Measurements from ENCODE around the gene GAMT.

Gene GAMT

DNA sequence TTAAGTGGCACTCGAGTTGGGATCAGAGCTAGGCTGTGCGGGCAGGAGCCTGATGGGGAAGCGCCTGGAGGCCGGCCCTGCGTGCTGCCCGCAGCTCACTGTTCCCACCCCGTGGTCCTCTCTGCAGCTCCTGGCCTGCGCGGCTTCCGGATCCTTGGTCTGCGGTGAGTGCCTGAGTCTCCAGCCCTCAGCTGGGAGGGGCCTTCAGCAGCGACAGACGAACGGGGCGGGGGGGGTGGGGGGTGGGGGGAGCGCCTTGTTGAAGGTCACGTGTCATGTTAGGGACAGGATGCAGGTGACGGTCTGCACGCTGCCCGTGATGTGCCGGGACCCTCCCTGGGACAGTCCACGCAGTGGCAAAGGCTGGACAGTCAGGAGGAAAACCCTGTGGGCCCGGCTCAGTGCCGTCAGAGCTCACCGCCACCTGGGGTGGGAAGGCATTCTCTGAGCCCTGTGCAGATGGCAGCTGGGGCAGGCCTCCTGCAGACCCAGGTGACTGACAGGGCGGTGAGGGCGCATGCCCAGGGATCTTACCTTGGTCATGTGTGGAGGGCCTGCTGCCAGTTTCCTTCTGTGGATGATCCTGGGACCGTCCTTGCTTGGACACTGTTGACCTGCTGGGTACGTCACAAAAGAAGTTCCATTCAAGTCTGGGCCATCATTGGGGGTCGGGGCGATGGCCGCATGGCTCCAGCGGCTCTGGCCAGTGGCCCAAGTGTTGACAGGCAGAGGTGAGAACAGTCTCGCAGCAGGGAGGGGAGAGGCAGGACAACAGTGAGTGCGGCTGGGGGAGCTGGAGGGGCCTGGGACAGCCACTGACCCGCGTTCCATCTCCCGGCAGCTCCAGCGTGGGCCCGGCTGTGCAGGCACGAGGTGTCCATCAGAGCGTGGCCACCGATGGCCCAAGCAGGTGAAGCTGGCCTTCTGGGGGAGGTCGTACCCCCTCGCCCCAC is 13.4 kb downstream of the GAMT start:
- peaks cover 28% of the 10 kb centered on the region for H3K4me1 ChIP-seq
- no peak overlapping the region for H3K9ac ChIP-seq
- no peak for TF ChIP-seq Cebpa-rat (IDR thresholded peaks at IDR 0.05)
- no peak overlapping the region for H3K4me3 ChIP-seq
- H3K36me3 ChIP-seq, result peaks cover 73% of the 10 kb centered on the region
- H3K9me3 ChIP-seq, result no peaks in the 10 kb centered on the region
- no peaks in the 10 kb centered on the region for H3K27me3 ChIP-seq
- H3K27ac ChIP-seq, result no peak overlapping the region
- H4K20me1 ChIP-seq, result peaks cover 45% of the 10 kb centered on the region
- no peak overlapping the region for H3K4me2 ChIP-seq

DNA sequence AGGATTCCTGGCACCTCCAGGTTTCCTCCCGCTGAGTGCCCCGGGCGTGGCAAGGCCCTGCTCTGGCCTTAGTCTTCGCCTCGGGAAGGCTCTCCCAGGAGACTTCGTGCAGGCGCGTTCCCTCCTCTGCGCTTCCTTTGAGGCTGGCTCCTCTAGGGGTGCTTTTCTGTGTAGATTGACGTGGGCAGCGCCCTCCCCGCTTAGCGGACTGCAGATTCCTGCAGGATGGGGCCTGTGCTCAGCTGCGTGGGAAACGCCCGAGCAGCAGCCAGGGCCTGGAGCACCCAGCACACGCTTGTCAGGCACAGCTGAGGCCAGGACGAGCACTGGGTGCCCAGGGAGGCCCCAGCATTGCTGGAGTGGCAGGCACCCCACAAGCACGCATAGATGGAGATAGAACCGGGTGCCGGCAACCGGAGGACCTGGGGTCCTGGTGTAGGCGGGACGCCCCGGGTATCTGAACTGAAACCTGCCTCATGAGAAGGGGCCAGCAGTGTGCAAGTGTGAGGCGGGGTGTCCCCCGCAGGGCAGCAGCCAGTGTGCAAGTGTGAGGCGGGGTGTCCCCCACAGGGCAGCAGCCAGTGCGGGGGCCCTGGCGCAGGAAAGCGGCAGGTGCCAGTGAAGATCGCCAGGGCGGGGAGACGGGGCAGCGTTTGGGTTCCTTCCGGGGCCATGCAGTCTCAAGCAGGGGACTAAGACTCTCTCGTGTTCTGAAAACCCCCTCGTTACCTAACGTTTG is 14.2 kb downstream of the GAMT start:
- no peak for TF ChIP-seq Cebpa-rat (IDR thresholded peaks at IDR 0.05)
- 0 out of 2 replicates have a peak overlapping the region, but pooled peaks have one; percentile 11 for H3K4me2 ChIP-seq
- no peaks in the 10 kb centered on the region for H3K27me3 ChIP-seq
- peaks cover 45% of the 10 kb centered on the region for H4K20me1 ChIP-seq
- peak overlapping the region; percentile 35 for H3K9ac ChIP-seq
- H3K9me3 ChIP-seq, result no peaks in the 10 kb centered on the region
- peaks cover 65% of the 10 kb centered on the region for H3K36me3 ChIP-seq
- no peak overlapping the region for H3K4me3 ChIP-seq
- H3K4me1 ChIP-seq, result peaks cover 28% of the 10 kb centered on the region
- H3K27ac ChIP-seq, result no peak overlapping the region

DNA sequence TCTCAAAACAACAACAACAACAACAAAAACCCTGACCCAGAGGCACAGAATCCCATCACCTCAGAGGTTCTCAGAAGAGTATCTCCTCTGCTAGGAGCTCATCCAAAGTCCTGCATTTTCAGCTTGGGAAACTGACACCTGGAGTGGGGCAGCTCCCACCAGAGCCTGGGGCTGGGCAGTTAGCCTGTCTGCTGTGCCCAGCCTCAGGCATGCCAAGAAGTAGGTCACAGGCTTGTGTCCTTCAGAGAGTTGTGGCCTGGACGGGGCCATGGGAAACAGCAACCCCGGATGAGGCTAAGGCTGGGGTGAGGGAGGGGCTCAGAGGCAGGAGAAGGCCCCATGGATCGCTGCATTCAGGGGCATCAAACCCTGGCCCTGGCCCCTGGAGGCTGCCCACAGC is 15.5 kb downstream of the GAMT start:
- H3K4me2 ChIP-seq, result no peak overlapping the region
- no peak overlapping the region for H3K27ac ChIP-seq
- no peak overlapping the region for H3K4me3 ChIP-seq
- H3K9ac ChIP-seq, result 0 out of 2 replicates have a peak overlapping the region, but pooled peaks have one; percentile 29
- peaks cover 52% of the 10 kb centered on the region for H3K36me3 ChIP-seq
- TF ChIP-seq Cebpa-rat (IDR thresholded peaks at IDR 0.05), result no peak
- H4K20me1 ChIP-seq, result peaks cover 45% of the 10 kb centered on the region
- peaks cover 28% of the 10 kb centered on the region for H3K4me1 ChIP-seq
- H3K9me3 ChIP-seq, result no peaks in the 10 kb centered on the region
- H3K27me3 ChIP-seq, result no peaks in the 10 kb centered on the region

DNA sequence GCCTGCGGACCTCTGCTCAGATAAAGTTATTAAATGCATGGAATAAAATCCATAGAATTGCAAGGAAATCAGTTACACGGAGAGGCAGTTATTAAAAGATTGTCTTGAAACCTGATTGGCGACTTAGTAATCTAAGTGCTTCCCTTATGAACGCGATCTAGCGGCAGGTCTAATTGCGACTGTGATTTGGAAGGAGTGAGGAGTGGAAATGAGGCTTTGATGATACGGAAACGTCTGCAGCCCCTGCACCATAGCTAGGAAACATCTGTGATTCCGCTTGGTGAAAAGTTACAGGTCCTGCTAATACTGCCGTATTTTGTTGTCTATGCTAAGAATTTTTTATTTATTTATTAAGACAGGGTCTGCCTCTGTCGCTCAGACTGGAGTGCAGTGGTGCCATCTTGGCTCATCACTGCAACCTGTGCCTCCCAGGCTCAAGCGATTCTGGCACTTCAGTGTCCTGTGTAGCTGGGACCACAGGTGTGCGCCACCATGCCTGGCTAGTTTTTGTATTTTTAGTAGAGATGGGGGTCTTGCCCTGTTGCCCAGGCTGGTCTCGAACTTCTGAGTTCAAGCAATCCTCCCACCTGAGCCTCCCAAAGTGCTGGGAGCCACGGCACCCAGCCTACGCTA is 16.7 kb downstream of the GAMT start:
- Histone ChIP-seq H3K9me3 (no peaks in the 10 kb centered on the region), H4K20me1 (peaks cover 45% of the 10 kb centered on the region), H3K36me3 (peaks cover 40% of the 10 kb centered on the region), H3K4me1 (peaks cover 35% of the 10 kb centered on the region), H3K27me3 (no peaks in the 10 kb centered on the region), H3K9ac (peak overlapping the region; percentile 87), H3K27ac (peak overlapping the region; percentile 91), H3K4me2 (peak overlapping the region; percentile 96), H3K4me3 (peak overlapping the region; percentile 94)
- no peak for TF ChIP-seq Cebpa-rat (IDR thresholded peaks at IDR 0.05)

DNA sequence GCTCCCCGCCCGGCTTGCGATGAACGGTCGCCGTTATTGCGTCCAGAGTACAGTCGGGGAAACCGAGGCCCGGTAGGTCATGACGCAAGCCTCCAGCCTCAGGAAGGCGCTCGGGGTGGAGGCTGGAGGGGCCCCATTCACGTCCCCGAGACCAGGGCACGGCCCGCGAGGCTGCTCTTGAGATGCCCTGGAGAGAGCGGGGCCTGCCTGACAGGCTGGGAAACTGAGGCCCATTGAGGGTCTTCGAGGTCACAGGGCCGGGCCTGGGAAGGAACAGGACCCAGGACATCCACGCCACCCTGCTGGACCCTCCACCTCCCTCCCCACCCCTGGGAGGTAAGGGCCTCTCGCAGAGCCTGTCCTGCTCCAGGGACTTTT is 17.3 kb downstream of the GAMT start:
- Histone ChIP-seq H3K27ac (peak overlapping the region; percentile 91), H3K27me3 (no peaks in the 10 kb centered on the region), H3K9ac (peak overlapping the region; percentile 87), H4K20me1 (peaks cover 44% of the 10 kb centered on the region), H3K4me3 (peak overlapping the region; percentile 94), H3K9me3 (no peaks in the 10 kb centered on the region), H3K4me2 (peak overlapping the region; percentile 96), H3K4me1 (peaks cover 37% of the 10 kb centered on the region), H3K36me3 (peaks cover 35% of the 10 kb centered on the region)
- TF ChIP-seq Cebpa-rat (IDR thresholded peaks at IDR 0.05), result no peak

DNA sequence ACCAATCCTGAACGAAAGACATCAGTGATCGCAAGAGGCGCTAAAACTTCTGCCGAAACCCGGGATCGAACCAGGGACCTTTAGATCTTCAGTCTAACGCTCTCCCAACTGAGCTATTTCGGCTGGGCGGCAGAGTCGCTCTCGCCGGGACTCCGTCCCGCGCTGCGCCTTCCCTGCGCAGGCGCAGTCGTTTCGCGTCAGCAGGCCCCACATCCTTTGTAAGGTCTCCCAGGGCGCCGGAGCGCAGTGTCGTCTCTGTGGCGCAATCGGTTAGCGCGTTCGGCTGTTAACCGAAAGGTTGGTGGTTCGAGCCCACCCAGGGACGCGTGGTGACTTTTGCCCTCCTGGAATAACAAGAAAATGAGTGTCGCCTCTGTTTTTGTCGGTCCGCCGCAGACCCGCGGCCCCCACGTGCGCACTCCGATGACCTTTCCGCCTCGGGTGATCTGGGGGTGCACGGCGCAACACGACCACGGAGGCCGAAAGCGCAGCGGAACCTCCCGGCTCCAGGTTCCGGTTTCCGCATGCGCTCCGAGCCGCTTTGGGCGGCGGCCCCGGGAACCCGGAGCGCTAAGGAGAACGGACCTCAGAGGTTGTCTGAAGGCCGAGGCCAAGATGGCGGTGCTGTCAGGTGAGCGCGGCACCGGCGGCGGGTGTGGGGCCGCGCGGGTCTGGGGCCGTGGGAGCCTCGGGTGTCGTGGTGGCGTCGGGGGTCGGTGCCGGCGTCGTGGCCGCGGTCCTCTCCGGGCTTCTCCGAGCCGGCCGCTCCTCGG is 17.8 kb downstream of the GAMT start, which contains the start of gene NDUFS7:
Gene NDUFS7, plus strand, starts transcription at position 596 of the 773 bp plus-strand sequence. Its CDS starts 20 bp downstream, at position 616.
- peak; percentile 91 for TF ChIP-seq Cebpa-rat (IDR thresholded peaks at IDR 0.05)
- Histone ChIP-seq H3K27me3 (no peaks in the 10 kb centered on the region), H3K4me2 (peak within 1 kb of the TSS; percentile 96), H3K27ac (peak within 1 kb of the TSS; percentile 91), H3K9ac (peak within 1 kb of the TSS; percentile 87), H3K36me3 (peaks cover 29% of the 10 kb centered on the region), H4K20me1 (peaks cover 42% of the 10 kb centered on the region), H3K4me1 (peaks cover 37% of the 10 kb centered on the region), H3K4me3 (peak within 1 kb of the TSS; percentile 94), H3K9me3 (no peaks in the 10 kb centered on the region)

DNA sequence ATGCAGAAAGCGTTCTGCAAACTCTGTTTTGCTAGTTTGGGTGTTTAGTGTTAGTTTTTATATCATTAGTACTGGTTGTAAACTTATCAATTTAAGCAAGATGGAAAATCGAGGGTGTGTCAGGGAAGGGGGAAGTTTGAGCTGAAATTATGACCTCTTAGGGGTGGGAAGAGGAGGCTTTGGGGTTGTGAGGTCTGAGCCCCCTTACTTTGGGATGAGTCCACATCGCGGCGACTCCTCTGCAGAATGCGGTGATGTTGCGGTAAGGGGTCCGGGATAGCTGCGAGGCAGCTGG is 18.4 kb downstream of the GAMT start:
- Histone ChIP-seq H3K4me1 (peaks cover 37% of the 10 kb centered on the region), H3K4me2 (peak overlapping the region; percentile 51; the same call in 1 of the 2 replicates), H3K27me3 (no peaks in the 10 kb centered on the region), H4K20me1 (peaks cover 39% of the 10 kb centered on the region), H3K27ac (no peak overlapping the region), H3K36me3 (peaks cover 28% of the 10 kb centered on the region), H3K9me3 (no peaks in the 10 kb centered on the region), H3K9ac (no peak overlapping the region; the same call in 1 of the 2 replicates), H3K4me3 (peak overlapping the region; percentile 94)
- no peak for TF ChIP-seq Cebpa-rat (IDR thresholded peaks at IDR 0.05)

DNA sequence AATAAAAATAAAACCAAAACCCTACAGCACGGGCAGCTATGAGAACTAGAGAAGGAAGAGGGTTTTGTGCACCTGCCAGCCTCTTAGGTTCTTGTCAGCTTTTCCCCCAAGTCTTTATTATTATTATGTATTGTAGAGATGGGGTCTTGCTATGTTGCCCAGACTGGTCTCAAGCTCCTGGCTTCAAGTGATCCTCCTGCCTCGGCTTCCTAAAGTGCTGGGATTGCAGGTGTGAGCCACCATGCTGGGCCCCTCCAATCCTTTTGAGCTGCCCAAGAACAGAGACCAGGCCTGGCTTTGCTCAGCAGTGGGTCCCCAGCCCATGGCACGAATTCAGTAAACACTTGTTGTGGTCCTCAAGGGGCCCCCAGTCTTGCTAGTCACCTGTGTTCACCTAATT is 19.1 kb downstream of the GAMT start:
- Histone ChIP-seq H3K9me3 (no peaks in the 10 kb centered on the region), H3K27me3 (no peaks in the 10 kb centered on the region), H3K4me2 (no peak overlapping the region), H3K4me3 (no peak overlapping the region), H3K9ac (no peak overlapping the region), H3K36me3 (peaks cover 30% of the 10 kb centered on the region), H4K20me1 (peaks cover 42% of the 10 kb centered on the region), H3K4me1 (peaks cover 37% of the 10 kb centered on the region), H3K27ac (no peak overlapping the region)
- TF ChIP-seq Cebpa-rat (IDR thresholded peaks at IDR 0.05), result no peak

DNA sequence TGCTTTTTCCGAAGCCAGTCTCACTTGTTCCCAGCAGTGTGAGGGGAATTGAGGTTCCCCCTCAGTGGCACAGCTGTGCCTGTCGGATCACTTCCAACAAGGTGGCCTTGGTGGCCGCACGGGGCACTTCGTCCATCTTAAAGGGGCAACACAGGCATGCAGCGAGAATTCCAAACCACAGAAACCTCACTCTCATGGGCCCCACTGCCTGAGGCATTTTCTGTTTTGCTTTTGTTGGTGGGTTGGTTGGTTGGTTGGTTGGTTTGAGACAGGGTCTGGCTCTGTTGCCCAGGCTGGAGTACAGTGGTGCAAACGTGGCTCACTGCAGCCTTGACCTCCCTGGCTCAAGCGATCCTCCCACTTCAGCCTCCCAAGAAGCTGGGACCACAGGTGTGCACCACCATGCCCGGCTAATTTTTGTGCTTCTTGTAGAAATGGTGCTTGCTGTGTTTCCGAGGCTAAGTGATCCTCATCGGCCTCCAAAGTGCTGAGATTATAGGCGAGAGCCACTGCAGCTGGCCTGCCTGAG is 21.3 kb downstream of the GAMT start:
- H3K4me3 ChIP-seq, result no peak overlapping the region
- H4K20me1 ChIP-seq, result peaks cover 25% of the 10 kb centered on the region; the same call in 1 of the 2 replicates
- H3K9me3 ChIP-seq, result no peaks in the 10 kb centered on the region
- no peak for TF ChIP-seq Cebpa-rat (IDR thresholded peaks at IDR 0.05)
- peaks cover 21% of the 10 kb centered on the region for H3K36me3 ChIP-seq
- peaks cover 19% of the 10 kb centered on the region for H3K4me1 ChIP-seq
- no peak overlapping the region for H3K27ac ChIP-seq
- no peaks in the 10 kb centered on the region for H3K27me3 ChIP-seq
- H3K9ac ChIP-seq, result no peak overlapping the region
- no peak overlapping the region for H3K4me2 ChIP-seq
